Retinal pigment epithelial cell (primary cell): ENCODE measurements around the gene ATG12.
"Not testable (repeated sequence)": the region's sequence is repeated elsewhere in the genome, so short reads cannot be mapped to it uniquely, and the experiment has no call there.

Source experiments
- DNase-seq: peaks from one replicate; pipeline ENCODE4 v3.0.0-alpha.2; 2010; ENCODE audit warnings: low read depth
- H3K4me3 ChIP-seq: 2 replicates; pipeline ENCODE4 v1.5.1; 2011; ENCODE audit warnings: mild to moderate bottlenecking, low read length, control low read depth, moderate library complexity
- CTCF ChIP-seq: conservative IDR thresholded peaks from 2 replicates; pipeline ENCODE4 v1.5.1; 2011; ENCODE audit warnings: low read depth, low read length, control low read depth, inconsistent platforms

Gene ATG12

GRCh38 chr5:115825948-115826347 is 15.4 kb downstream of the ATG12 start:
- DNase-seq, result no peak
- TF ChIP-seq CTCF, result no peak
- no peak overlapping the region for H3K4me3 ChIP-seq

GRCh38 chr5:115824983-115825382 is 16.4 kb downstream of the ATG12 start:
- not testable (repeated sequence) for DNase-seq, H3K4me3 ChIP-seq

GRCh38 chr5:115820846-115821245 is 20.5 kb downstream of the ATG12 start:
- DNase-seq, result no peak
- TF ChIP-seq CTCF, result no peak
- H3K4me3 ChIP-seq, result no peak overlapping the region

GRCh38 chr5:115818821-115819220 is 22.5 kb downstream of the ATG12 start:
- no peak for TF ChIP-seq CTCF
- DNase-seq, result no peak
- no peak overlapping the region for H3K4me3 ChIP-seq

GRCh38 chr5:115817386-115817785 is 24.0 kb downstream of the ATG12 start:
- H3K4me3 ChIP-seq, result no peak overlapping the region
- TF ChIP-seq CTCF, result no peak

GRCh38 chr5:115816226-115817081 is 24.9 kb downstream of the ATG12 start, which contains the start of gene CDO1:
Gene CDO1, minus strand, starts transcription at chr5:115816659. Its CDS starts 262 bp downstream, at chr5:115816397.
- no peak for TF ChIP-seq CTCF
- peak within 1 kb of the TSS; percentile 86 for H3K4me3 ChIP-seq
- peak; percentile 44 for DNase-seq

More at GRCh38 chr5:115817386-115817785, 24.0 kb downstream of the ATG12 start:
- no peak for DNase-seq

GRCh38 chr5:115815693-115816225 is 25.6 kb downstream of the ATG12 start:
- no peak for DNase-seq
- TF ChIP-seq CTCF, result no peak

More at GRCh38 chr5:115815693-115816225, 25.6 kb downstream of the ATG12 start:
- H3K4me3 ChIP-seq, result peak overlapping the region; percentile 86
